Loucy (cell line): ENCODE measurements around the gene ACSBG1.

Experiments
- H2AFZ ChIP-seq: fragments of 200-600 bp; sonication (generic); 2 replicates; pipeline ENCODE4 v1.6.0; 2016; ENCODE audit warnings: antibody characterized with exemption, mild to moderate bottlenecking, low read length, moderate library complexity
- H3F3A ChIP-seq: fragments of 200-600 bp; 2 replicates; pipeline ENCODE4 v1.6.0; 2016; ENCODE audit warnings: antibody characterized with exemption, low read depth, mild to moderate bottlenecking
- H3K27me3 ChIP-seq: fragments of 200-600 bp; sonication (generic); 2 replicates; pipeline ENCODE4 v1.6.1; 2014; ENCODE audit warnings: low read length, mild to moderate bottlenecking; ENCODE audit not compliant: insufficient read depth, poor library complexity, severe bottlenecking
- H3K36me3 ChIP-seq: fragments of 200-600 bp; sonication (generic); 2 replicates; pipeline ENCODE4 v1.6.1; 2016; ENCODE audit warnings: low read length; ENCODE audit not compliant: insufficient read depth
- H3K4me1 ChIP-seq: fragments of 200-600 bp; sonication (generic); 2 replicates; pipeline ENCODE4 v1.5.1; 2014; ENCODE audit warnings: low read length, mild to moderate bottlenecking; ENCODE audit not compliant: insufficient read depth, poor library complexity, severe bottlenecking
- H3K4me2 ChIP-seq: fragments of 200-600 bp; sonication (generic); 2 replicates; pipeline ENCODE4 v1.6.0; 2014; ENCODE audit warnings: antibody characterized with exemption, low read length, low read depth, mild to moderate bottlenecking; ENCODE audit not compliant: poor library complexity, severe bottlenecking
- H3K4me3 ChIP-seq: fragments of 200-600 bp; sonication (generic); 2 replicates; pipeline ENCODE4 v1.5.1; 2014; ENCODE audit warnings: low read length, mild to moderate bottlenecking, mixed read lengths; ENCODE audit not compliant: poor library complexity, severe bottlenecking
- H3K79me2 ChIP-seq: fragments of 200-600 bp; sonication (generic); 2 replicates; pipeline ENCODE4 v1.6.1; 2014; ENCODE audit warnings: low read length; ENCODE audit not compliant: insufficient read depth
- H3K9ac ChIP-seq: fragments of 200-600 bp; sonication (generic); 2 replicates; pipeline ENCODE4 v1.6.0; 2014; ENCODE audit warnings: mild to moderate bottlenecking, low read depth, low read length, moderate library complexity; ENCODE audit not compliant: poor library complexity, severe bottlenecking
- H3K9me2 ChIP-seq: fragments of 200-600 bp; sonication (generic); replicated peaks from 2 replicates; pipeline ENCODE4 v1.6.1; 2016; ENCODE audit warnings: low read depth, low read length, mixed read lengths
- H3K9me3 ChIP-seq: fragments of 200-600 bp; sonication (generic); 2 replicates; pipeline ENCODE4 v1.6.1; 2014; ENCODE audit warnings: mild to moderate bottlenecking, antibody characterized with exemption, low read length, low read depth; ENCODE audit not compliant: insufficient read depth
- H4K20me1 ChIP-seq: fragments of 200-600 bp; sonication (generic); 2 replicates; pipeline ENCODE4 v1.6.0; 2014; ENCODE audit warnings: antibody characterized with exemption, low read length, mild to moderate bottlenecking; ENCODE audit not compliant: insufficient read depth, poor library complexity, severe bottlenecking
- EZH2phosphoT487 ChIP-seq: fragments of 200-600 bp; IDR thresholded peaks from 2 replicates; pipeline ENCODE4 v1.6.1; 2018; ENCODE audit warnings: antibody characterized with exemption, mild to moderate bottlenecking, moderate library complexity, borderline replicate concordance
- TF ChIP-seq, protein P1 (sequence below): fragments of 200-600 bp; sonication (generic); conservative IDR thresholded peaks from 2 replicates; pipeline ENCODE4 v1.5.1; 2014; ENCODE audit warnings: mild to moderate bottlenecking, antibody characterized with exemption, low read length

Gene ACSBG1

DNA sequence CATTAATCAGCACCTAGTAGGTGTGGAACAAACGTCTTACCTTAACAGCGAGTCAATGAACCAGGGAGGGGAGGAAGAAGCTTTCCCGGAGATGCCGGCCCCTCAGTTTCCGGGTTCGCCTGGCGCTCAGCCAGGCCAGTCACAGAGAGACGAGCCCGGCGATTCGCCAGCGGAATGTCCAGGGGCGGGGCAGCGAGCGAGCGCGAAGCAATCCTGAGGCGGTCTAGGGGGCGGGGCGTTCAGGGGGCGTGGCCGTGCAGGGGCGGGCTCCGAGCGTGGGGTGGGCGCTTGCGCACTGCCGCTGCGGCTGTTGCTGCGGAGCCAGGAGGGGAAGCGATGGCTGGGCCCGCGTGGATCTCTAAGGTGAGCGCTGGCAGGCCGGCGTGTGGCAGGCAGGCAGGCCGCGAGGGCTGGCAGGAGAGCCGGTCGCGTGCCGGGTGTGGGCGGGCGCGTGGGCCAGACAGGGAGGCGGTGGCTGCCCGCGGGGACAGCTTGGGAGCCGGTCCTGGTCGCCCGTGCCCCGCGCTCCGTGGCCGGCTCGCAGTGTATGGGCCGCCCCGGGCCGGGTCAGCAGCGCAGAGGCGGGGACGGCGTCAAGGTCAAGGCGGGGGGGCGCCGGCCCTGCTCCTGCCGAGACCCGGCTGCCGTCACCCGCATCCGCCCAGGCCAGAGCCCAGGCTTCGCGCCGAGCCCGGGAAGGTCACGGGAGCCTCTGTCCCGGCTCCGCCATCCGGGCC lies 85.1 kb downstream of the ACSBG1 start, which contains the start of gene IDH3A:
Gene IDH3A, plus strand, starts transcription at position 295 of the 737 bp plus-strand sequence. Its CDS starts 42 bp downstream, at position 337.
- TF ChIP-seq EZH2phosphoT487: no peak
- TF ChIP-seq, protein P1, sequence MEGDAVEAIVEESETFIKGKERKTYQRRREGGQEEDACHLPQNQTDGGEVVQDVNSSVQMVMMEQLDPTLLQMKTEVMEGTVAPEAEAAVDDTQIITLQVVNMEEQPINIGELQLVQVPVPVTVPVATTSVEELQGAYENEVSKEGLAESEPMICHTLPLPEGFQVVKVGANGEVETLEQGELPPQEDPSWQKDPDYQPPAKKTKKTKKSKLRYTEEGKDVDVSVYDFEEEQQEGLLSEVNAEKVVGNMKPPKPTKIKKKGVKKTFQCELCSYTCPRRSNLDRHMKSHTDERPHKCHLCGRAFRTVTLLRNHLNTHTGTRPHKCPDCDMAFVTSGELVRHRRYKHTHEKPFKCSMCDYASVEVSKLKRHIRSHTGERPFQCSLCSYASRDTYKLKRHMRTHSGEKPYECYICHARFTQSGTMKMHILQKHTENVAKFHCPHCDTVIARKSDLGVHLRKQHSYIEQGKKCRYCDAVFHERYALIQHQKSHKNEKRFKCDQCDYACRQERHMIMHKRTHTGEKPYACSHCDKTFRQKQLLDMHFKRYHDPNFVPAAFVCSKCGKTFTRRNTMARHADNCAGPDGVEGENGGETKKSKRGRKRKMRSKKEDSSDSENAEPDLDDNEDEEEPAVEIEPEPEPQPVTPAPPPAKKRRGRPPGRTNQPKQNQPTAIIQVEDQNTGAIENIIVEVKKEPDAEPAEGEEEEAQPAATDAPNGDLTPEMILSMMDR: no peak
- Histone ChIP-seq H2AFZ (peak within 1 kb of the TSS; percentile 66), H3K9ac (peak within 1 kb of the TSS; percentile 82), H3K27me3 (no peaks in the 10 kb centered on the region), H3K4me3 (peak within 1 kb of the TSS; percentile 77), H3K9me3 (no peaks in the 10 kb centered on the region), H3K36me3 (no peaks in the 10 kb centered on the region), H3F3A (no peaks in the 10 kb centered on the region), H3K9me2 (no peaks in the 10 kb centered on the region), H3K4me2 (peak within 1 kb of the TSS; percentile 86), H3K4me1 (peaks cover 33% of the 10 kb centered on the region), H4K20me1 (peaks cover 25% of the 10 kb centered on the region), H3K79me2 (peaks cover 49% of the 10 kb centered on the region)

DNA sequence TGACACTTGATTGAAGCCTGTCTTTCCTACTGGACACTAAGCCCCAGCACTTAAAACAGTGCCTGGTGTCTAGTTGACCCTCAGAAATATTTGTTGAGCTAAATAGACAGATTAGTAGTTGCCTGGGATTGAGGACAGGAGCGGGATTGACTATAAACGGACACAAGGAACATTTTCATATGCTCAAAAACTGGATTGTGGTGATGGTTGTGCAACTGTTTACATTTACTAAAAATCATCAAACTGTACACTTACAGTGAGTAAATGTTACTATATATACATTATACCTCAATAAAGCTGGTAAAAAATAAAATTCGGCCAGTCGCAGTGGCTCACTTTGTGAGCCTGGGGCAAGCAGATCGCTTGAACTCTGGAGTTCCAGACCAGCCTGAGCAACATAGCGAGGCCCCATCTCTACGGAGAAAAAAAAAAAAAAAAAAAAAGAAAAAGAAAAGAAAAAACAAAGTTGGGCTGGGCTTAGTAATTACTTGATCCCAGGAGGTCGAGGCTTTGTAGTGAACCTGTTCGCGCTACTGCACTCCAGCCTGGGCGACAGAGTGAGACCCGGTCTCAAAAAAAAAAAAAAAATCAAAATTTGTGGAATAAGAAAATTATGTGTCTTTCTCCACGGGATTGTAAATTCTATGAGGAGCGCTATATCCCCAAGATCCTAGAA lies 85.8 kb downstream of the ACSBG1 start:
- no peak overlapping the region; the same call in 1 of the 2 replicates for H2AFZ ChIP-seq
- H3K4me2 ChIP-seq: peak overlapping the region; percentile 79
- H3K36me3 ChIP-seq: no peaks in the 10 kb centered on the region
- peaks cover 25% of the 10 kb centered on the region for H4K20me1 ChIP-seq
- H3K4me1 ChIP-seq: peaks cover 31% of the 10 kb centered on the region
- peak overlapping the region; percentile 82 for H3K9ac ChIP-seq
- peak overlapping the region; percentile 77 for H3K4me3 ChIP-seq
- no peaks in the 10 kb centered on the region for H3K9me3 ChIP-seq
- H3K79me2 ChIP-seq: peaks cover 43% of the 10 kb centered on the region
- H3F3A ChIP-seq: no peaks in the 10 kb centered on the region
- TF ChIP-seq, protein P1: no peak
- TF ChIP-seq EZH2phosphoT487: no peak
- H3K9me2 ChIP-seq: no peaks in the 10 kb centered on the region
- H3K27me3 ChIP-seq: no peaks in the 10 kb centered on the region

DNA sequence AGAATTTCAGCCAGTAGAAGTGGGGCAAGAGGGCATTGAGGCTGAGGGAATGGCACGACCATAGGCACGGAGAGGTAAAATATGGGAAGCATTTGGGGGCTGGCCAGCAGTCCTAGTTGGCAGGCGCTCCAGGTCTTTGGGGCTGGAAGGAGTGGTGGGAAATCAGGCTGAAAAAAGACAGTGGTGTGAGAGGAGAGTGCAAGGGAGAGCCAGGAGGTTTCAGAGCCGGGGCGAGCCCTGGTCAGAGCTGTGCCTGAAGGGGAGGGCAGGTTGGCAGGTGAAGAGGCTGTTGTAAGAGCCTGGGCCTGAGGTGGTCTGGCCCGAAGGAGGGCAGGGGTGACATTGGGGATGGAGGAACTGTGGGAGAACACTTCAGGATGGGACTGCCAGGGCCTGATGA lies 86.8 kb downstream of the ACSBG1 start:
- no peaks in the 10 kb centered on the region for H3K36me3 ChIP-seq
- peaks cover 23% of the 10 kb centered on the region for H3K4me1 ChIP-seq
- H3K9me3 ChIP-seq: no peaks in the 10 kb centered on the region
- H3K27me3 ChIP-seq: no peaks in the 10 kb centered on the region
- H3F3A ChIP-seq: no peaks in the 10 kb centered on the region
- H3K9ac ChIP-seq: peak overlapping the region; percentile 82
- H2AFZ ChIP-seq: no peak overlapping the region
- no peaks in the 10 kb centered on the region for H3K9me2 ChIP-seq
- TF ChIP-seq, protein P1: no peak
- no peak for TF ChIP-seq EZH2phosphoT487
- H4K20me1 ChIP-seq: peaks cover 25% of the 10 kb centered on the region
- no peak overlapping the region for H3K4me3 ChIP-seq
- H3K4me2 ChIP-seq: peak overlapping the region; percentile 79
- H3K79me2 ChIP-seq: peaks cover 33% of the 10 kb centered on the region
